Liver (tissue), 3 donors: ENCODE measurements around the gene GRIN3A.

ENCODE experiments used
- EGR1 ChIP-seq, 2 donors: IDR thresholded peaks; 2 replicates each; pipeline ENCODE4 v1.6.1; 2016 to 2018; ENCODE audit warnings: antibody characterized with exemption in 2 of 2, low read depth in 2 of 2
- FOXA1 ChIP-seq: IDR thresholded peaks from 2 replicates; pipeline ENCODE4 v1.6.1; 2016; ENCODE audit warnings: antibody characterized with exemption
- RAD21 ChIP-seq, 2 donors: IDR thresholded peaks; 2 replicates each; pipeline ENCODE4 v1.6.1; 2016; ENCODE audit warnings: antibody characterized with exemption in 2 of 2, mild to moderate bottlenecking in 2 of 2
- TAF1 ChIP-seq: conservative IDR thresholded peaks from 2 replicates; pipeline ENCODE4 v1.6.1; 2016; ENCODE audit warnings: antibody characterized with exemption, mild to moderate bottlenecking
- TF ChIP-seq, protein P1 (sequence below): fragments of 150-350 bp; IDR thresholded peaks from 2 replicates; pipeline ENCODE4 v1.5.1; 2017; ENCODE audit warnings: improper control_type of control experiment, low read depth, low read length; ENCODE audit not compliant: missing input control
- TF ChIP-seq, protein P2 (sequence below): IDR thresholded peaks from 2 replicates; pipeline ENCODE4 v1.6.1; 2016; ENCODE audit warnings: antibody characterized with exemption
- TF ChIP-seq, protein P3 (sequence below): IDR thresholded peaks from 2 replicates; pipeline ENCODE4 v1.6.1; 2016; ENCODE audit warnings: antibody characterized with exemption
- donor health status: healthy.
- donor health status: healthy.

DNA sequence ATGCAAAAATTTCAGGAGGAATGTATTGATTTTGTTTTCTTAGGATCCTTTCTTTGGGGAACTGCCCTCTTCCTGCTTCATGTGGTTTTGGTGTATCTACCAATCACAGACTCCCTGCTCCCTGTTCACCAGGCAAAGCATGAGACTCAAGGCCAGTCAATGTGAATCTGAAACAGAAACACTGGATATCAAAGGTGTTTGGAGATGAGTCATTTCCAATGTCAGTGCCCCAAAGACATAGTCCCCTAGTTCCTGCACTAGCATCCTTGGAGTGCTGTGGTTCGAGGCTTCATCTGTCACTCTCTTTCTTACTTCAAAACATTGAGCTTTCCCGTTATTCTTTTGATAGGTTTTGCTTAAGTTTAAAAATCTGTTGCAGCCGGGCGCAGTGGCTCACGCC, 151.8 kb downstream of the GRIN3A start:
- TF ChIP-seq, protein P1, sequence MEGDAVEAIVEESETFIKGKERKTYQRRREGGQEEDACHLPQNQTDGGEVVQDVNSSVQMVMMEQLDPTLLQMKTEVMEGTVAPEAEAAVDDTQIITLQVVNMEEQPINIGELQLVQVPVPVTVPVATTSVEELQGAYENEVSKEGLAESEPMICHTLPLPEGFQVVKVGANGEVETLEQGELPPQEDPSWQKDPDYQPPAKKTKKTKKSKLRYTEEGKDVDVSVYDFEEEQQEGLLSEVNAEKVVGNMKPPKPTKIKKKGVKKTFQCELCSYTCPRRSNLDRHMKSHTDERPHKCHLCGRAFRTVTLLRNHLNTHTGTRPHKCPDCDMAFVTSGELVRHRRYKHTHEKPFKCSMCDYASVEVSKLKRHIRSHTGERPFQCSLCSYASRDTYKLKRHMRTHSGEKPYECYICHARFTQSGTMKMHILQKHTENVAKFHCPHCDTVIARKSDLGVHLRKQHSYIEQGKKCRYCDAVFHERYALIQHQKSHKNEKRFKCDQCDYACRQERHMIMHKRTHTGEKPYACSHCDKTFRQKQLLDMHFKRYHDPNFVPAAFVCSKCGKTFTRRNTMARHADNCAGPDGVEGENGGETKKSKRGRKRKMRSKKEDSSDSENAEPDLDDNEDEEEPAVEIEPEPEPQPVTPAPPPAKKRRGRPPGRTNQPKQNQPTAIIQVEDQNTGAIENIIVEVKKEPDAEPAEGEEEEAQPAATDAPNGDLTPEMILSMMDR, result no peak
- TF ChIP-seq EGR1 (IDR thresholded peaks at IDR 0.05; ENCODE audit: low read depth in 2 of 2) (no peak), TAF1 (no peak), FOXA1 (no peak), RAD21 (IDR thresholded peaks at IDR 0.05) (no peak)
- TF ChIP-seq, protein P2, sequence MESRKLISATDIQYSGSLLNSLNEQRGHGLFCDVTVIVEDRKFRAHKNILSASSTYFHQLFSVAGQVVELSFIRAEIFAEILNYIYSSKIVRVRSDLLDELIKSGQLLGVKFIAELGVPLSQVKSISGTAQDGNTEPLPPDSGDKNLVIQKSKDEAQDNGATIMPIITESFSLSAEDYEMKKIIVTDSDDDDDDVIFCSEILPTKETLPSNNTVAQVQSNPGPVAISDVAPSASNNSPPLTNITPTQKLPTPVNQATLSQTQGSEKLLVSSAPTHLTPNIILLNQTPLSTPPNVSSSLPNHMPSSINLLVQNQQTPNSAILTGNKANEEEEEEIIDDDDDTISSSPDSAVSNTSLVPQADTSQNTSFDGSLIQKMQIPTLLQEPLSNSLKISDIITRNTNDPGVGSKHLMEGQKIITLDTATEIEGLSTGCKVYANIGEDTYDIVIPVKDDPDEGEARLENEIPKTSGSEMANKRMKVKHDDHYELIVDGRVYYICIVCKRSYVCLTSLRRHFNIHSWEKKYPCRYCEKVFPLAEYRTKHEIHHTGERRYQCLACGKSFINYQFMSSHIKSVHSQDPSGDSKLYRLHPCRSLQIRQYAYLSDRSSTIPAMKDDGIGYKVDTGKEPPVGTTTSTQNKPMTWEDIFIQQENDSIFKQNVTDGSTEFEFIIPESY, result no peak
- TF ChIP-seq, protein P3, sequence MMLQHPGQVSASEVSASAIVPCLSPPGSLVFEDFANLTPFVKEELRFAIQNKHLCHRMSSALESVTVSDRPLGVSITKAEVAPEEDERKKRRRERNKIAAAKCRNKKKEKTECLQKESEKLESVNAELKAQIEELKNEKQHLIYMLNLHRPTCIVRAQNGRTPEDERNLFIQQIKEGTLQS, result no peak
